HEK293 (cell line): Measurements from ENCODE around the gene TTC9.

Experiments used
- CTCF ChIA-PET: fragments of 350-600 bp; formaldehyde crosslinking; extraction: SDS; loops from one replicate; lab custom pipeline; 2021; ENCODE audit warnings: antibody characterized with exemption; lab: Yijun Ruan, JAX
- POLR2A ChIA-PET: fragments of 300-600 bp; formaldehyde crosslinking; extraction: SDS; loops from one replicate; lab custom pipeline; 2020; ENCODE audit warnings: antibody characterized with exemption, inconsistent platforms; lab: Yijun Ruan, JAX
- H3K27ac ChIP-seq: fragments of 200-500 bp; sonication (Bioruptor generic); 2 replicates; pipeline ENCODE4 v1.5.1; 2014; ENCODE audit warnings: low read depth, low read length, control low read depth, inconsistent platforms; ENCODE audit errors: extremely low read depth
- H3K36me3 ChIP-seq, 2 experiments: fragments of 200-500 bp in 1 of 2; sonication (Bioruptor generic) in 1 of 2; 1 replicate in 1 of 2; 2 replicates in 1 of 2; pipeline ENCODE4 v1.5.1; 2014 to 2017; ENCODE audit warnings: inconsistent platforms in 2 of 2, low read length in 2 of 2; ENCODE audit not compliant: control insufficient read depth in 2 of 2, insufficient read depth in 1 of 2
- H3K4me1 ChIP-seq: fragments of 200-500 bp; sonication (Bioruptor generic); 2 replicates; pipeline ENCODE4 v1.5.1; 2014; ENCODE audit warnings: mild to moderate bottlenecking, low read length, inconsistent platforms; ENCODE audit not compliant: control insufficient read depth, insufficient read depth
- H3K4me3 ChIP-seq: 2 replicates; pipeline ENCODE4 v1.5.1; 2011; ENCODE audit warnings: low read depth, mild to moderate bottlenecking, control low read depth, low read length, moderate library complexity
- H3K9me3 ChIP-seq: fragments of 200-500 bp; sonication (Bioruptor generic); 2 replicates; pipeline ENCODE4 v1.5.1; 2014; ENCODE audit warnings: low read depth, low read length, inconsistent platforms; ENCODE audit not compliant: control insufficient read depth, insufficient read depth
- GLI4 ChIP-seq: fragments of 450-650 bp; formaldehyde crosslinking; IDR thresholded peaks from 2 replicates; pipeline ENCODE4 v1.5.1; 2016; ENCODE audit warnings: missing biosample characterization, missing genetic modification characterization
- KLF10 ChIP-seq: fragments of 450-650 bp; IDR thresholded peaks from 2 replicates; pipeline ENCODE4 v1.5.1; 2018; ENCODE audit warnings: missing biosample characterization, mild to moderate bottlenecking, missing genetic modification characterization
- ZBTB17 ChIP-seq: fragments of 450-650 bp; formaldehyde crosslinking; IDR thresholded peaks from 2 replicates; pipeline ENCODE4 v1.5.1; 2016; ENCODE audit warnings: missing biosample characterization, missing genetic modification characterization
- ZBTB20 ChIP-seq: fragments of 450-650 bp; formaldehyde crosslinking; IDR thresholded peaks from 2 replicates; pipeline ENCODE4 v1.5.1; 2016; ENCODE audit warnings: missing biosample characterization, missing genetic modification characterization
- ZBTB26 ChIP-seq: fragments of 450-650 bp; formaldehyde crosslinking; optimal IDR thresholded peaks from 2 replicates; pipeline ENCODE3; 2016; ENCODE audit warnings: missing biosample characterization, mild to moderate bottlenecking, missing genetic modification characterization
- ZFP3 ChIP-seq: fragments of 450-650 bp; formaldehyde crosslinking; IDR thresholded peaks from 2 replicates; pipeline ENCODE4 v1.5.1; 2016; ENCODE audit warnings: low read depth, missing biosample characterization, missing genetic modification characterization
- ZIC2 ChIP-seq: fragments of 450-650 bp; formaldehyde crosslinking; IDR thresholded peaks from 2 replicates; pipeline ENCODE4 v1.5.1; 2016; ENCODE audit warnings: missing biosample characterization, missing genetic modification characterization
- ZNF19 ChIP-seq: fragments of 450-650 bp; formaldehyde crosslinking; IDR thresholded peaks from 2 replicates; pipeline ENCODE4; 2016; ENCODE audit warnings: missing biosample characterization, missing genetic modification characterization, low read depth
- ZNF2 ChIP-seq: fragments of 450-650 bp; formaldehyde crosslinking; IDR thresholded peaks from 2 replicates; pipeline ENCODE4 v1.5.1; 2016; ENCODE audit warnings: missing biosample characterization, missing genetic modification characterization
- ZNF239 ChIP-seq: fragments of 450-650 bp; formaldehyde crosslinking; IDR thresholded peaks from 2 replicates; pipeline ENCODE4 v1.5.1; 2016; ENCODE audit warnings: missing biosample characterization, missing genetic modification characterization
- ZNF350 ChIP-seq: fragments of 450-650 bp; formaldehyde crosslinking; IDR thresholded peaks from 2 replicates; pipeline ENCODE4 v1.5.0; 2017; ENCODE audit warnings: missing biosample characterization, mild to moderate bottlenecking, missing genetic modification characterization
- ZNF394 ChIP-seq: fragments of 450-650 bp; formaldehyde crosslinking; IDR thresholded peaks from 2 replicates; pipeline ENCODE4 v1.5.1; 2016; ENCODE audit warnings: missing biosample characterization, missing genetic modification characterization, mild to moderate bottlenecking, moderate library complexity, borderline replicate concordance
- ZNF423 ChIP-seq: fragments of 450-650 bp; formaldehyde crosslinking; IDR thresholded peaks from 2 replicates; pipeline ENCODE4 v1.5.1; 2016; ENCODE audit warnings: missing biosample characterization, missing genetic modification characterization
- ZNF426 ChIP-seq: fragments of 450-650 bp; formaldehyde crosslinking; IDR thresholded peaks from 2 replicates; pipeline ENCODE4 v1.5.1; 2017; ENCODE audit warnings: missing biosample characterization, missing genetic modification characterization, mild to moderate bottlenecking, inconsistent platforms, moderate library complexity
- ZNF561 ChIP-seq: fragments of 450-650 bp; IDR thresholded peaks from 2 replicates; pipeline ENCODE4 v1.5.1; 2018; ENCODE audit warnings: missing biosample characterization, missing genetic modification characterization, borderline replicate concordance
- ZNF571 ChIP-seq: fragments of 450-650 bp; formaldehyde crosslinking; IDR thresholded peaks from 2 replicates; pipeline ENCODE4 v1.5.0; 2017; ENCODE audit warnings: missing biosample characterization, missing genetic modification characterization
- ZNF626 ChIP-seq: fragments of 450-650 bp; sonication (Bioruptor Pico); formaldehyde crosslinking; IDR thresholded peaks from 2 replicates; pipeline ENCODE4 v1.5.1; 2018; ENCODE audit warnings: missing biosample characterization, missing genetic modification characterization, inconsistent platforms
- ZNF654 ChIP-seq: fragments of 450-650 bp; formaldehyde crosslinking; IDR thresholded peaks from 2 replicates; pipeline ENCODE4 v1.5.1; 2016; ENCODE audit warnings: low read depth, missing biosample characterization, missing genetic modification characterization
- ZNF76 ChIP-seq: fragments of 450-650 bp; formaldehyde crosslinking; IDR thresholded peaks from 2 replicates; pipeline ENCODE4; 2016; ENCODE audit warnings: low read depth, missing biosample characterization, missing genetic modification characterization, borderline replicate concordance
- ZNF837 ChIP-seq: fragments of 450-650 bp; formaldehyde crosslinking; IDR thresholded peaks from 2 replicates; pipeline ENCODE4 v1.5.1; 2016; ENCODE audit warnings: missing biosample characterization, missing genetic modification characterization
- ZSCAN4 ChIP-seq: fragments of 450-650 bp; formaldehyde crosslinking; IDR thresholded peaks from 2 replicates; pipeline ENCODE4 v1.5.1; 2017; ENCODE audit warnings: missing biosample characterization, missing genetic modification characterization
- ZSCAN5A ChIP-seq: fragments of 450-650 bp; formaldehyde crosslinking; IDR thresholded peaks from 2 replicates; pipeline ENCODE4 v1.5.1; 2016; ENCODE audit warnings: missing biosample characterization, missing genetic modification characterization
- TF ChIP-seq, protein P1 (sequence below): fragments of 450-650 bp; formaldehyde crosslinking; IDR thresholded peaks from 2 replicates; pipeline ENCODE4 v1.5.1; 2016; ENCODE audit warnings: missing biosample characterization, missing genetic modification characterization

TTC9 gene

DNA sequence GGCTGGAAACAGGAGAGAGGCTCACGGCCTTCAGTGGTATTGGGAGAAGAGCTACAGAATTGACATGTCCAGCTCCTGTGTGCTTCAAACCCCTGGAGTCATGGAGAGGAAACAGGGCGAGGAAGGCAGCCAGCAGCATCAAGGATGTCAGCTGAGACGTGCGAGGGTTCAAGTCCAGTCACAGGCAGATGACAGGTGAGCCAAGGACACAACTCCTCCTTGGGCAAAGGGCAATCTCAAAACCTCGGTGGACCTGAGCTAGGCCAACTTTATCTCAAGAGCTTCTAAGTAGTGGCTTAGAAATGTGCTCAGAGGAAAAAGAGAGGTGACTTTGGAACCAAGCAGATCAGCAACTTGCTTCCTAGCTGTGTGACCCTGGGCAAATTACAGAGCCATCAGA, 81.6 kb downstream of the TTC9 start (continued):
- TF ChIP-seq ZSCAN4 (tag by site-specific recombination) = no peak
- no peak for TF ChIP-seq ZSCAN5A
- TF ChIP-seq ZNF76 (tag by site-specific recombination) = no peak

DNA sequence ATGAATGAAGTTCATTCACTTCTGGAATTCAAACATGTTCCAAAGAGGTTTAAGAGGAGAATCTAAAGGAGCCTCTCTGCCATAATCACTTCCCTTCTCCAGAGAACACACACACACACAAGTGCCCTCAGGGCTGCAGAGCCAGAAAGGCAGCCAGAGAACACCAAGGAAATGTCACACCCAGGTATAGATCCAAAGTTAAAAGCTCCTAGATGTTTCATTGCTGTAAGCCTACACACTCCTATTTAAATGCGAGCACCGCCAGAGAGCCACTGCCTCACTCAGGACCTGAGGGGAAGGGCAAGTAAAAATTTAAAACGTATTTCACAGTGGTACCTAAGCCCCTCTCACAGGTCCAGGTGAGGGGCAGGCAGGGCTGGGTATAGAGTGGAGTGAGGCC, 82.4 kb downstream of the TTC9 start:
- Histone ChIP-seq H3K4me3 (no peak overlapping the region), H3K27ac (no peak overlapping the region), H3K36me3 (no peaks in the 10 kb centered on the region), H3K4me1 (peaks cover 3% of the 10 kb centered on the region; the same call in 1 of the 2 replicates), H3K9me3 (no peaks in the 10 kb centered on the region)
- TF ChIP-seq ZNF571 (tag by site-specific recombination) (no peak), ZNF239 (tag by site-specific recombination) (no peak), ZIC2 (no peak), ZNF19 (no peak), ZNF561 (tag by site-specific recombination) (no peak), ZBTB20 (tag by site-specific recombination) (no peak), ZBTB17 (tag by site-specific recombination) (no peak), ZNF350 (tag by site-specific recombination) (no peak), GLI4 (no peak), ZNF394 (tag by site-specific recombination) (no peak), ZNF654 (tag by site-specific recombination) (no peak), ZNF426 (tag by site-specific recombination) (no peak), ZFP3 (tag by site-specific recombination) (no peak), KLF10 (tag by site-specific recombination) (no peak), ZNF2 (tag by site-specific recombination) (no peak), ZNF626 (tag by site-specific recombination) (no peak), ZBTB26 (no peak), ZNF423 (no peak), ZNF837 (no peak)
- TF ChIP-seq, protein P1, sequence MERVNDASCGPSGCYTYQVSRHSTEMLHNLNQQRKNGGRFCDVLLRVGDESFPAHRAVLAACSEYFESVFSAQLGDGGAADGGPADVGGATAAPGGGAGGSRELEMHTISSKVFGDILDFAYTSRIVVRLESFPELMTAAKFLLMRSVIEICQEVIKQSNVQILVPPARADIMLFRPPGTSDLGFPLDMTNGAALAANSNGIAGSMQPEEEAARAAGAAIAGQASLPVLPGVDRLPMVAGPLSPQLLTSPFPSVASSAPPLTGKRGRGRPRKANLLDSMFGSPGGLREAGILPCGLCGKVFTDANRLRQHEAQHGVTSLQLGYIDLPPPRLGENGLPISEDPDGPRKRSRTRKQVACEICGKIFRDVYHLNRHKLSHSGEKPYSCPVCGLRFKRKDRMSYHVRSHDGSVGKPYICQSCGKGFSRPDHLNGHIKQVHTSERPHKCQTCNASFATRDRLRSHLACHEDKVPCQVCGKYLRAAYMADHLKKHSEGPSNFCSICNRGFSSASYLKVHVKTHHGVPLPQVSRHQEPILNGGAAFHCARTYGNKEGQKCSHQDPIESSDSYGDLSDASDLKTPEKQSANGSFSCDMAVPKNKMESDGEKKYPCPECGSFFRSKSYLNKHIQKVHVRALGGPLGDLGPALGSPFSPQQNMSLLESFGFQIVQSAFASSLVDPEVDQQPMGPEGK (tag by site-specific recombination) = no peak
- CTCF ChIA-PET = no interaction called here
- POLR2A ChIA-PET = no interaction called here
